Measurements from ENCODE around the gene RFTN2. TPM values are rescaled to one million over a fixed set of nuclear protein-coding genes. Genes with fewer than 3 reads are reported as not detected.

Gene RFTN2
- polyA plus RNA-seq, 1 donor from 2014 or later = 0.06 TPM

- no peaks in the 10 kb centered on the region for H3K9me3 ChIP-seq (ENCODE audit: low read length)
These were observed 13.8 kb downstream of the RFTN2 start for GRCh38 chr2:197661626-197662025.

GRCh38 chr2:197657562-197657961, 17.8 kb downstream of the RFTN2 start:
- H3K27me3 ChIP-seq (ENCODE audit: insufficient read depth, low read depth, low read length) = no peaks in the 10 kb centered on the region
- H3K4me2 ChIP-seq (ENCODE audit: low read length) = no peak overlapping the region
- no peaks in the 10 kb centered on the region for H4K20me1 ChIP-seq (ENCODE audit: insufficient read depth)
- no peaks in the 10 kb centered on the region for H3K79me2 ChIP-seq (replicated peaks; ENCODE audit: insufficient read depth, low read length)
- no peaks in the 10 kb centered on the region for H3K36me3 ChIP-seq (ENCODE audit: insufficient read depth, low read length)
- TF ChIP-seq REST (IDR thresholded peaks at IDR 0.05; ENCODE audit: borderline replicate concordance) (no peak), MXI1 (conservative IDR thresholded peaks at IDR 0.05; ENCODE audit: poor library complexity, severe bottlenecking) (no peak), EP300 (conservative IDR thresholded peaks at IDR 0.05; ENCODE audit: poor library complexity, severe bottlenecking) (no peak), TAF1 (IDR thresholded peaks at IDR 0.05; ENCODE audit: low read depth) (no peak), POLR2AphosphoS5 (IDR thresholded peaks at IDR 0.05) (no peak), EZH2 (IDR thresholded peaks at IDR 0.05; ENCODE audit: borderline replicate concordance, insufficient read depth, low read length, poor library complexity, severe bottlenecking) (no peak), SMC3 (conservative IDR thresholded peaks at IDR 0.05; ENCODE audit: poor library complexity) (no peak)
- H3K9ac ChIP-seq (ENCODE audit: low read length) = no peak overlapping the region
- H3K9me2 ChIP-seq (ENCODE audit: insufficient read depth, low read length) = no peaks in the 10 kb centered on the region
- H3K4me3 ChIP-seq (ENCODE audit: low read length) = no peak overlapping the region
- H3K27ac ChIP-seq (ENCODE audit: low read length) = no peak overlapping the region
- H3K9me3 ChIP-seq (ENCODE audit: low read length) = no peaks in the 10 kb centered on the region
- H3F3A ChIP-seq (ENCODE audit: insufficient read depth, low read length, poor library complexity, severe bottlenecking) = no peaks in the 10 kb centered on the region
- no peak overlapping the region for H2AFZ ChIP-seq (ENCODE audit: low read depth, low read length)

More at GRCh38 chr2:197661626-197662025, 13.8 kb downstream of the RFTN2 start:
- Histone ChIP-seq H4K20me1 (ENCODE audit: insufficient read depth) (no peaks in the 10 kb centered on the region), H3K27me3 (ENCODE audit: insufficient read depth, low read depth, low read length) (no peaks in the 10 kb centered on the region), H3K4me2 (ENCODE audit: low read length) (no peak overlapping the region), H3K27ac (ENCODE audit: low read length) (no peak overlapping the region), H3K4me3 (ENCODE audit: low read length) (no peak overlapping the region), H3F3A (ENCODE audit: insufficient read depth, low read length, poor library complexity, severe bottlenecking) (no peaks in the 10 kb centered on the region), H3K9ac (ENCODE audit: low read length) (no peak overlapping the region), H3K36me3 (ENCODE audit: insufficient read depth, low read length) (no peaks in the 10 kb centered on the region), H2AFZ (ENCODE audit: low read depth, low read length) (no peak overlapping the region), H3K9me2 (ENCODE audit: insufficient read depth, low read length) (no peaks in the 10 kb centered on the region), H3K79me2 (replicated peaks; ENCODE audit: insufficient read depth, low read length) (no peaks in the 10 kb centered on the region)
- TF ChIP-seq RAD21 (conservative IDR thresholded peaks at IDR 0.05) = no peak
- TF ChIP-seq REST (IDR thresholded peaks at IDR 0.05; ENCODE audit: borderline replicate concordance) = no peak
- no peak for TF ChIP-seq TAF1 (IDR thresholded peaks at IDR 0.05; ENCODE audit: low read depth)
- TF ChIP-seq EZH2 (IDR thresholded peaks at IDR 0.05; ENCODE audit: borderline replicate concordance, insufficient read depth, low read length, poor library complexity, severe bottlenecking) = no peak
- TF ChIP-seq CTCF (IDR thresholded peaks at IDR 0.05; ENCODE audit: poor library complexity, severe bottlenecking) = no peak
- TF ChIP-seq POLR2AphosphoS5 (IDR thresholded peaks at IDR 0.05) = no peak
- no peak for TF ChIP-seq MXI1 (conservative IDR thresholded peaks at IDR 0.05; ENCODE audit: poor library complexity, severe bottlenecking)
- TF ChIP-seq EP300 (conservative IDR thresholded peaks at IDR 0.05; ENCODE audit: poor library complexity, severe bottlenecking) = no peak
- TF ChIP-seq SMC3 (conservative IDR thresholded peaks at IDR 0.05; ENCODE audit: poor library complexity) = no peak

Data from neural cell (in vitro differentiated cells).